Large intestine (tissue), 3 donors: ENCODE results near the gene IL17C. TPM values are rescaled to one million over a fixed set of nuclear protein-coding genes. Genes with fewer than 3 reads are reported as not detected.

Experiments used
- DNase-seq, 2 donors: peaks; one replicate each; pipeline versions ENCODE4 v3.0.0 to v3.0.0-alpha.2; 2013
- H3K27ac ChIP-seq: one replicate; pipeline ENCODE4 v1.5.1; 2013; ENCODE audit warnings: low read length
- H3K27me3 ChIP-seq: 2 replicates; pipeline ENCODE4 v1.6.1; 2013; ENCODE audit warnings: low read length; ENCODE audit not compliant: control insufficient read depth, insufficient read depth
- H3K36me3 ChIP-seq: 2 replicates; pipeline ENCODE4 v1.6.1; 2013; ENCODE audit warnings: low read length; ENCODE audit not compliant: control insufficient read depth, insufficient read depth
- H3K4me1 ChIP-seq: one replicate; pipeline ENCODE4 v1.6.1; 2013; ENCODE audit warnings: low read length; ENCODE audit not compliant: control insufficient read depth, insufficient read depth
- H3K4me3 ChIP-seq: one replicate; pipeline ENCODE4 v1.5.1; 2013; ENCODE audit warnings: low read length
- H3K9me3 ChIP-seq: one replicate; pipeline ENCODE4 v1.6.1; 2013; ENCODE audit warnings: mild to moderate bottlenecking, low read depth, low read length, moderate library complexity; ENCODE audit not compliant: control insufficient read depth
- WGBS: methylation state at CpG from one replicate; pipeline ENCODE4 v1.1.5; 2013; ENCODE audit warnings: low lambda C conversion rate; ENCODE audit not compliant: insufficient coverage; 5-methylcytosine and 5-hydroxymethylcytosine counted together
- polyA plus RNA-seq: library from polyadenylated mRNA; unstranded; fragments of 120-200 nt; gene quantifications from one replicate; pipeline ENCODE4 v1.2.1, GENCODE V29; 2013

IL17C gene
- polyA plus RNA-seq, 1 donor: not detected

- H3K27me3 ChIP-seq: no peaks in the 10 kb centered on the region
- no peaks in the 10 kb centered on the region for H3K4me1 ChIP-seq
- peaks cover 77% of the 10 kb centered on the region for H3K36me3 ChIP-seq
- no peak overlapping the region for H3K4me3 ChIP-seq
- no peak for DNase-seq
- WGBS: no CpG with 5 or more reads among the region's 27 CpGs
- H3K27ac ChIP-seq: no peak overlapping the region
- no peaks in the 10 kb centered on the region for H3K9me3 ChIP-seq
Observed at GRCh38 chr16:88627531-88628411, 10.6 kb upstream of the IL17C start.

- Histone ChIP-seq H3K27me3 (no peaks in the 10 kb centered on the region), H3K9me3 (no peaks in the 10 kb centered on the region), H3K36me3 (peaks cover 73% of the 10 kb centered on the region), H3K4me3 (no peak overlapping the region), H3K4me1 (no peaks in the 10 kb centered on the region), H3K27ac (no peak overlapping the region)
- DNase-seq: no peak
- no CpG with 5 or more reads among the region's 12 CpGs for WGBS
Observed at GRCh38 chr16:88628512-88628974, 9.8 kb upstream of the IL17C start.

- H3K27me3 ChIP-seq: peaks cover 13% of the 10 kb centered on the region
- H3K27ac ChIP-seq: no peak overlapping the region
- H3K36me3 ChIP-seq: peaks cover 60% of the 10 kb centered on the region
- DNase-seq: no peak
- no CpG with 5 or more reads among the region's 9 CpGs for WGBS
- no peaks in the 10 kb centered on the region for H3K9me3 ChIP-seq
- H3K4me3 ChIP-seq: no peak overlapping the region
- H3K4me1 ChIP-seq: peaks cover 7% of the 10 kb centered on the region
Observed at GRCh38 chr16:88629835-88630234, 8.5 kb upstream of the IL17C start.

GRCh38 chr16:88630433-88630832 lies 7.9 kb upstream of the IL17C start:
- H3K36me3 ChIP-seq: peaks cover 54% of the 10 kb centered on the region
- no CpG with 5 or more reads among the region's 12 CpGs for WGBS
- no peak for DNase-seq

DNA sequence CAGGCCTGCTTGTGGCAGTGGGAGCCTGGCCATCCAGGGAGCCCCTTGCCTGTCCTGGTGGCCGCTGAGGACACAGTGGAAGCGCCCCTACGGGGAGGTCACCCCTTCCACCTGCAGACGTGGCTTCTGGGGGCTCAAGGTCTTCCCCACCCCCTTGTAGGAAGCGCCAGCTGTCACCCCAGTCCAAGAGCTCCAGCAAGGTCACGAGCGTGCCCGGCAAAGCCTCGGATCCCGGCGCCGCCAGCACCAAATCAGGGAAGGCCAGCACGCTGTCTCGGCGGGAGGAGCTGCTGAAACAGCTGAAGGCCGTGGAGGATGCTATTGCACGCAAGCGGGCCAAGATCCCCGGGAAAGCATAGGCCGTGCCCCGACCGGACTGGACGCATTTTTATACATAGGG lies 7.4 kb upstream of the IL17C start:
- Histone ChIP-seq H3K9me3 (no peaks in the 10 kb centered on the region), H3K36me3 (peaks cover 52% of the 10 kb centered on the region), H3K27me3 (peaks cover 20% of the 10 kb centered on the region), H3K4me1 (peaks cover 7% of the 10 kb centered on the region), H3K4me3 (no peak overlapping the region), H3K27ac (no peak overlapping the region)
- WGBS: no CpG with 5 or more reads among the region's 23 CpGs
- DNase-seq: no peak

More at GRCh38 chr16:88630433-88630832, 7.9 kb upstream of the IL17C start:
- H3K27ac ChIP-seq: no peak overlapping the region
- H3K4me1 ChIP-seq: peaks cover 7% of the 10 kb centered on the region
- no peaks in the 10 kb centered on the region for H3K9me3 ChIP-seq
- peaks cover 18% of the 10 kb centered on the region for H3K27me3 ChIP-seq
- H3K4me3 ChIP-seq: no peak overlapping the region

GRCh38 chr16:88631384-88631783 lies 7.0 kb upstream of the IL17C start:
- Histone ChIP-seq H3K27me3 (peaks cover 20% of the 10 kb centered on the region), H3K9me3 (no peaks in the 10 kb centered on the region), H3K36me3 (peaks cover 52% of the 10 kb centered on the region), H3K4me1 (peaks cover 7% of the 10 kb centered on the region), H3K27ac (no peak overlapping the region), H3K4me3 (no peak overlapping the region)
- no peak for DNase-seq
- WGBS: 90% methylated on average over 1 of the region's 16 CpGs

DNA sequence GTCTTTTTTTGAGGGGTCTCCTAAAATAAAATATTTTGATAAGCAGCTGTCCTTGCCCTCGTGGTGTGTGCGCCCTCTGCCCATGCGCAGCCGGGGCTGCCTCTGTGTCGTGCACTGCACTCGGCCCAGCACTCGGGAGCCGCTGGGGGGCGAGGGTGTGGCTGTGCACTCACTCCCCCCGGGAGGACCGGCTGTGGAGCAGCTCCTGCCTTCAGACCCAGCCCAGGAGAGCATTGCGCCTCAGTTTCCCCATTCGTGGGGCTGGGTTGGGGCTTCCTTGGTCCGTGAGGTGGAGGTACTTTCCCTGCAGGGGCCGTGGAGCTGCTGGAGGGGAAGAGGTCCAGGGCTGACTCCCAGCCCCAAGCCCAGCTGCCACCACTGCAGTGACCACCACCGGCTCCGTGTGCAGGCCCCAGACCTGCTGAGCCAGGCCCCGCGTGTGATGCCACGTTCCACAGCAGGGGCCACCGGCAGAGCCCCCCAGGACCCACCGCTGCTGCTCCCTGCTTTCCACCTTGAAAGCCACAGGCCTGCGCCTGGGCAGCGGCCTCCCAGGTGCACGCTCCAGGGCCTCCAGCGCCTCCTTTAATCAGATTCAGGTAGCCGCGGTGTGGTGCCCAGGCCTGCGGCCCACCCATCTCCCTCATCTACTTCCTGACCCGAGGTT lies 6.3 kb upstream of the IL17C start:
- H3K27me3 ChIP-seq: peaks cover 22% of the 10 kb centered on the region
- H3K4me1 ChIP-seq: peaks cover 7% of the 10 kb centered on the region
- WGBS: no CpG with 5 or more reads among the region's 30 CpGs
- no peaks in the 10 kb centered on the region for H3K9me3 ChIP-seq
- no peak for DNase-seq
- peaks cover 48% of the 10 kb centered on the region for H3K36me3 ChIP-seq
- H3K4me3 ChIP-seq: no peak overlapping the region
- H3K27ac ChIP-seq: no peak overlapping the region

DNA sequence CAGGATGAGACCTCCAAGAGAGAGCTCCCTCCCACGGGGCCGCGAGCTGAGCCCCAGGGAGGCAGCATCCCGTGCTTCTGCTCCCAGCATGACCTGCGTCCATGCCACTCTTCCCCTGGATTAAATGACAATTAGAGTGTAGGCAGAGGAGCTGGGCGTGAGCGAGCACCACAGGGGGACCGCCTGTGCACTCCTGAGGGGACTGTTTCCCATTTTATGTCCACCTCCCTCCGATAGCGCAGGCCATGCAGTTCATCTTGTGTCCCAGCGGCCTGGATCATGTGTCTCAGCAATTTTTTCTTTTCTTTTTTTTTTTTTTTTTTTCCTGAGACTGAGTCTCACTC lies 5.8 kb upstream of the IL17C start:
- peaks cover 22% of the 10 kb centered on the region for H3K27me3 ChIP-seq
- 100% methylated on average over 2 of the region's 11 CpGs for WGBS
- peaks cover 7% of the 10 kb centered on the region for H3K4me1 ChIP-seq
- H3K36me3 ChIP-seq: peaks cover 43% of the 10 kb centered on the region
- no peak overlapping the region for H3K27ac ChIP-seq
- DNase-seq: no peak
- H3K4me3 ChIP-seq: no peak overlapping the region
- no peaks in the 10 kb centered on the region for H3K9me3 ChIP-seq

- H3K27ac ChIP-seq: no peak overlapping the region
- H3K27me3 ChIP-seq: peaks cover 32% of the 10 kb centered on the region
- H3K36me3 ChIP-seq: peaks cover 32% of the 10 kb centered on the region
- no peak for DNase-seq
- WGBS: no CpG with 5 or more reads among the region's 23 CpGs
- H3K4me1 ChIP-seq: peaks cover 9% of the 10 kb centered on the region
- no peak overlapping the region for H3K4me3 ChIP-seq
- H3K9me3 ChIP-seq: no peaks in the 10 kb centered on the region
Observed at GRCh38 chr16:88633684-88634140, 4.7 kb upstream of the IL17C start.

DNA sequence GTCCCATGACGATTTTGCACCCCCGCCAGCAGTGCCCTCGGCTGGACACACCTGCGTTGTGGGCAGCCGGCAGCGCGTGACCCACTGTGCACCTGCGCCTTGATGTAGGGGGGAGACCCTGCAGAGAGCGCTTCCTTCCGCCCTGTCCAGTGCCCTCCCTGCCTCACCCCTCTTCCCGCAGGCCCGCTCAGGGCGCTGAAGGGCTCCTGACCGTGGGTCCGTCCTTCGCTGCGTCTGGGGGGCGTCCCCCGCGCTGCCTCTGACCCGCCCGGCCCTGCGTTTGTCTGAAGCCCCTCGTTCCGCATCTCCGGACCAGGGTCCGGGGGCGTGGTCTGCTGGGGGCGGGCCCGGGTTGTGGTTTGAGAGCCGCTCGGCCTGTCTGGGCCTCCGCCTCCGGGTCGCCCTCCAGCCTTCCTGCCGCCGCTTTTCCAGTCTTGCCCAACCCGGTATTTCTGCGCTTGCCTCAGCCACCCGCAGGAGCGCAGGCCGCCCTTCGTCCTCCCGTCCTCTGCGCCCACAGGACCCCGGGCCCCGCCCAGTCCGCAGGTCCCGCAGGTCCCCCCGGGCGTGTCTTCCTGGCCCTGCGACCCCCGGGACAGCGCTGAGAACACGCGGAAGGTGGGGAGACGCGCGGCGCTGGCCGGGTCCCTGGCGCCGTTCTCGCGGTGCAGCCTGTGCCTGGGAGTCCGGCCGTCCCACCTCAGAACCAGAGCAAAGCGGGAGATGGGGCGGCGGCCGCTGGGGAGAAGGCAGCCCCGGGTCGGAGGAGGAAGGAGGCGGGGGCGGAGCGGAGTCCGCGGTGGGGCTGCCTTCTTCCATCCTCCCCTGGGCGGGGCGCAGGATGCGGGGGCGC lies 4.0 kb upstream of the IL17C start:
- Histone ChIP-seq H3K27ac (no peak overlapping the region), H3K4me1 (peaks cover 16% of the 10 kb centered on the region), H3K9me3 (peaks cover 5% of the 10 kb centered on the region), H3K4me3 (peak overlapping the region; percentile 18), H3K36me3 (peaks cover 32% of the 10 kb centered on the region), H3K27me3 (peaks cover 38% of the 10 kb centered on the region)
- no CpG with 5 or more reads among the region's 82 CpGs for WGBS
- peak in 1 of 2 donors; percentile 72 for DNase-seq
